HG03457 (cell line): ENCODE data around the gene C1orf21.
"Not testable (repeated sequence)": the region's sequence is repeated elsewhere in the genome, so short reads cannot be mapped to it uniquely, and the experiment has no call there.

Experiments used
- ATAC-seq: cut with Tn5 transposase; IDR thresholded peaks from one replicate; pipeline ENCODE4 v1.9.1; 2021; ENCODE audit warnings: moderate number of reproducible peaks; ENCODE audit not compliant: unreplicated experiment

C1orf21 gene

DNA sequence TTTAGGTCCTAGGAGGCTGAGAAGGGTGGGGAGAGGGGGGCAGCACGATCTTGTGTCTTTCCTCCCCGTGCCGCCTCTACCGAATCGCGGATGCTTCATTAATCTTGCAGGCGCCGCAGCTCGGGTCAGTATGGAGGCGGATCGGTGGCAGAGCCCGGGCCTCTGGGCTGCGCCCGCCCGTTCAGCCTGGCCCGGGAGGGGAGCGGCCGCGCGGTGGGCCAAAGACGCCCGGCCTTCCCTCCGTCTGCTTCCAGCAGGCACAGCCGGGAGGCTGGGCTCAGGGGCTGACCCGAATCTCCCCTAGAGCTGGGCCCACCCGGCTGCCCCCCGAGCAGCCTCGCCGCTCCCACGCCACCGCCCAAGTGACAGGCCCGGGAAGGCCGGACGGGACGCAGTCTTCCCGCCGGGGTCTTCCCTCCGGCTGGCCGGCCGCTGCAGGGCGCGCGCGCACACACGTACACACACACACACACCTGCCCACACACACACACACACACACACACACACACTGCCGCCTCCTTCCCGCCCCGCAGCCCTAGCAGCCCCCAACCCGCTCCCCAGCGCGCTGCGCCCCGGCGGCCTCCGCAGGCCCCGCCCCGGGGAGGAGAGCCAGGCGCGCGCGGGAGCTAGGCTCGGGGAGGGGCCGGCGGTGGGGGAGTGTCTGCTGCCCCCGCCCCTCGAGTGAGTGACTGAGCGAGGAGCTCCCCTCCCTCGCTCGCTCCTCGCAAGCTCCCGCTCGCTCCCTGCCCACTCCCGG lies at the start of gene C1orf21:
C1orf21 (plus strand) TSS at position 718 of the 757 bp plus-strand sequence. CDS start 90,481 bp downstream, outside the sequence.
- no peak for ATAC-seq

DNA sequence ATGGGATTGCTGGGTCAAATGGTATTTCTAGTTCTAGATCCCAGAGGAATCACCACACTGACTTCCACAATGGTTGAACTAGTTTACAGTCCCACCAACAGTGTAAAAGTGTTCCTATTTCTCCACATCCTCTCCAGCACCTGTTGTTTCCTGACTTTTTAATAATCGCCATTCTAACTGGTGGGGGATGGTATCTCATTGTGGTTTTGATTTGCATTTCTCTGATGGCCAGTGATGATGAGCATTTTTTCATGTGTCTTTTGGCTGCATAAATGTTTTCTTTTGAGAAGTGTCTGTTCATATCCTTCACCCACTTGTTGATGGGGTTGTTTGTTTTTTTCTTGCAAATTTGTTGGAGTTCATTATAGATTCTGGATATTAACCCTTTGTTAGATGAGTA lies 49.0 kb upstream of the C1orf21 start:
- ATAC-seq = not testable (repeated sequence)

- ATAC-seq = no peak
Observed at GRCh38 chr1:184340984-184341383, 45.8 kb upstream of the C1orf21 start.

DNA sequence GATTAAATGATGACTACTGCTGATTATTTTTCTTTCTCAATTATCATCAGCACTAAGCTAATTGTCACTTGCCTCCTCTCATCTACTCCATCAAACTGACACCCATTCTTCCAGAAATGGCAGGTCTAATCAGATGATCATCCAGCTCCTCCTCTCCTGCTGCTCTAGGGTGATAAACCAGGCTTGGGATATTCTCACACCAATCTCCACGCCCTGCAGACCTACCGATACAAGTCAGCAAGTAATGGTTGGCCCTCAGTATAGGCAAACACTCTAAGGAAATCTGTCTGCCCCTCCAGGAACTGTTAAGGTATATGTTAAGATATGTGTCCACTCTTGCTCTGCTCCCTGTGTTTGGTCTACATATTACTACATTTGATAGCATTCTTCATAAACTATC lies 36.3 kb upstream of the C1orf21 start:
- ATAC-seq = no peak

- no peak for ATAC-seq
Observed at GRCh38 chr1:184351416-184351975, 35.3 kb upstream of the C1orf21 start.

DNA sequence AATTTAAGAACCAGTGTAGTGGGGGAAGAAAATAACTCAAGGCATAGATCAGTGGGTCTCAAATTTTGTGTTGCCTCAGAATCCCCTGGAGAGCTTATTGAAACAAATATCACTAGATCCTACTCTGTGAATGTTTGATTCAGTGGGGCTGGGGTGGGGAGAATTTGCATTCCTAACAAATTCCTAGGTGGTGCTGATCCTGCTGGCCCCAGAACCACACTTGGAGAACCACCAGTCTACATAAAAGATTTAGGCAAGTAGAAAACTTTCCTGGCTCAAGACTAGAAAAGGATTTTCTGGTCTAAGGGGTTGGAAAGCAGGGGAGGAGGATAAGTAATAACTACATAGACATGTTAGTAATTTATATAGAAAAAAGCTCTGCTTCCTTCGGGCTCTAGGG lies 34.1 kb upstream of the C1orf21 start:
- no peak for ATAC-seq

DNA sequence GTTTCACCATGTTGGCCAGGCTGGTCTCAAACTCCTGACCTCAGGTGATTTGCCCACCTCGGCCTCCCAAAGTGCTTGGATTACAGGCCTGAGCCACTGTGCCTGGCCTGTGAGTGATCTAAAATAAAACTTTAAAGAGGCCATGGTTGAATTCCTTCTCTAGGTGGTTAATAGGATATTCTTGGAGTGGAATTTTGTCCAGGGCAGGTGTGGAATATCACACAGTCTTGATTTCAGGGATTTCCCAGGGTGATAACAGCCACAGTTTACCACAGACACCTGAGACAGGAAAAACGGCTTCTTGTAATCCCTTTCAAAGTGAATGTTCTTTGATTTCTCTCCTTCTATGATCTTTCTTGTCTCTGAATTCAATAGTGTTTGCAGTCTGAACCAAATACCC lies 32.1 kb upstream of the C1orf21 start:
- ATAC-seq = no peak

DNA sequence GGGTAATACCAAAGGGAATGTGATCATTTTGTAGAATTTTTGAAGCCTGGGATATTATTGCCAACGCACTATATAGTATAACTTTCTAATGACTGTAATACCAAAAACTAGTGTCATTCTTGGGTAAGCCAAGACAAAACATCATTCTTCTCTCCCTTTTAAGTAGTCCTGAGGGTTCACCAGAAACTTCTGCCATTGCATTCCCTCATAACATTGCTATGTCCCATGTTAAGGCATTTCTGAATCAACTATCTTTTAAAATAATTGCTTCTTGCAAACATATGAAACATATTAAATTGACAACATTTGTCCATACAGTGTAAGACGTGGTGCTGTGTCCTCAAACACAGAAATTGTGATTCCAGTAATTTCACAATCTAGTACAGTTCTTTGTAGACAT lies 29.9 kb upstream of the C1orf21 start:
- ATAC-seq = no peak

DNA sequence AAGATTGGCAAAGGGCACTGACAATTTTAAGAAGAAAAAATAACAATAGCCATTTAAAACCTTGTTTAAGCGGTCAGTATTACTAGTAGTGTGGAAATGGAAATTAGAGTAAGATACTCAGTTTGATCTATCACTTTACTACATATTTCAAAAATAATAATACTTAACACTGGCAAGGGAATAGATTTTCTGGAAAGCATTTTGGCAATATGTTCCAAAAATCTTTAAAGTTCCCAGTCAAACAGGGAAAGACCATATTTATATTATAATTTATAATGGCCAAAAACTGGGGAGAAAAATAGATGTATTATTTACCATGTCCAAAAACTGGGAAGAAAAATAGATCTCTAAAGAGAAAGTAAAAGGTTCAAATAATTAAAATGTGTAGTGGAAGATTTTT lies 28.6 kb upstream of the C1orf21 start:
- no peak for ATAC-seq

DNA sequence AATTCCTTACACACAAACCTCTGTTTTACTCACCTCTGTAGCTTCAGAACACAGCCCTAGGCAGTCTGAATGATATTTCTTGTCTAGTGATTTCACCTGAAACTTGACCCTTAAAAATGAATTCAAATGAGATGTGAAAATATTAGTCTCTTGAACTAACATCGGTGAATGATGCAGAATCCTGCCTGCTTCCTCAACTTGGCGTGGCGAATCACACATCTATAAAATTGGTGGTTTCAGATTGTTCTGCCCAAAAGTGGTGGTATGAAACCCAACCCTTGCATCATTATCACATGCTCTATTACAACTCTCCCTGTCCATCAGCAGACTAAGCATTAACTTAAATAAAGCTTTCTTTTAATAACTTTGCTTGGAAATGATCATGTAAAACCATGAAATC lies 26.9 kb upstream of the C1orf21 start:
- ATAC-seq = no peak

- no peak for ATAC-seq
Observed at GRCh38 chr1:184362876-184363275, 24.0 kb upstream of the C1orf21 start.

DNA sequence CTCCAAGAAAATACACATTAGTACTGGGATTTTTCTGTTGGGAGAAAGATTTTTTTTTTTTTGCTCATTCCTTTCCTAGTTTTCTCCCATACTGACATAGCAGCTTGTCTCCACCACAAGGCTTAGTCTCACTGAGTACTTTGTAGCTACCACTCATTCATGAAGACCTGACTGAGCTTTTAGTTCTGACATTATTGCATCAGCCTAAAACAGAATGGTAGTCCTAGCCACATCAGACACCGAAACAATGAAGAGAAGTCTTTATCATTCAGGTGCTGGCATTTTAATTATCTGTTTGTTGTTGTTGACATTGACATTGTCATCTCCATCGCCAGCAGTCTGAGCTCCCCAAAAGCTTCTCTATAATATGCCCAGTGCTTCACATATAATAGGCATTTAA lies 21.1 kb upstream of the C1orf21 start:
- ATAC-seq = no peak

DNA sequence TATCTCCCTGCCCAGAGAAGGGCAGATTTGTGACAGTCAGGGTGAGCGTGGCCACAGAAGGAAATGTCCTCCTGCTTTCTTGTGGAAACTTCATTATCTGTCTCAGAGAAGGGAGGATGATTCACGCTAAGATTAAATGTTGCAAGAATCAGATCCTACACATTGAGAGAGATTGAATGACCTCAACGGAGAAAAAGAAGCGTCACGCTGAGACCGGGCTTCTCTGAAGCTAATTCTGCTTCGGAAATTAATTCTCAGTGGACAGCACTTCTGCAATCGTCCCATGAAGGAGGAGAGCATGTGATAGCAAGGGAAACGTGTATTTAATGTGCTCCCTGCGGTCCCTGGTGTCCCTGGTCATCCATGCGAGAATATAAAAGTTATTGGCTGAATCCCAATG lies 19.8 kb upstream of the C1orf21 start:
- no peak for ATAC-seq

DNA sequence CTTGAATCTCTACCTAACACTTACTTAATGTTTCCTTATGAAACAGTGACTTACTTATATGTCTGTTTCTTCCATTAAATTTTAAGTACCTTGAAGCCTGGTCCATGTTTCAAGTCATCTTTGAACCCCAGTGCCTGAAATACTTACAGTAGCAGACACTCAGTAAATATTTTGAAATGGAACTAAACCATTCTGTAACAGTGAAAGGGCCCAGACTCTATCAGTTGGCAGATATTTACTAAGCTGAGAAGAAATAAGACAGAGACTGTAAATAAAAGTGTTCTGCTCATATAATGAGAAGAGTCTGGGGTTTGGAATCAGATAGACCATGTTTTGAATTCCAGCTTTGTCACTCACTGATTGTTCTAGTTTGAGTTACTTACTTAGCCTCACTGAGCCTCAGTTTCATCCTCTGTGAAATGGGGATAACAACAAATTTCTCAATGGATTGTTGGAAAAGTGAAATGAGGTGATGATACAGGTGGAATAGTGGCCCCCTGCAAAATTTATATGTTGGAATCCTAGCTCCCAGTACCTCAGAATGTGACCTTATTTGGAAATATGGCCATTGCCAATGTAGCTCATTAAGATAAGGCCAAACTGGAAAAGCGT lies 19.3 kb upstream of the C1orf21 start:
- ATAC-seq = no peak

DNA sequence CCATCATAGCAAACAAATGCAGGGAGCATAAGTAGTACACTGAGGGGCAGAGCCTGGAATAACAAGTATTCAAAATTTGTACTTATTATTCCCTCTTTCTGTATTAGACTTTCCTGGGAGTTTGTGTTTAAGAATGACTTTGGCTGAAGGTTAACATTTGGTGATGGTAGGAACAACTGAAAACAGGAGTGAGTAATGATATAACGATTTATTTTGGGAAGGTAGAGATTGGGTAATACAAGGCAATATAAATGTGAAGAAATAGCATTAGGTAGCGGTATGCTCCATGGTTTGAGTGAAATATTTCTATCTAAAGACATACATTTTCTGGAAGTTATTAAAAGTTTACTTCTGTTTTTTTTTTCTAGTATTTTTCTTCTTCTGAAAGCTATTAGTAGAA lies 18.5 kb upstream of the C1orf21 start:
- ATAC-seq = no peak

DNA sequence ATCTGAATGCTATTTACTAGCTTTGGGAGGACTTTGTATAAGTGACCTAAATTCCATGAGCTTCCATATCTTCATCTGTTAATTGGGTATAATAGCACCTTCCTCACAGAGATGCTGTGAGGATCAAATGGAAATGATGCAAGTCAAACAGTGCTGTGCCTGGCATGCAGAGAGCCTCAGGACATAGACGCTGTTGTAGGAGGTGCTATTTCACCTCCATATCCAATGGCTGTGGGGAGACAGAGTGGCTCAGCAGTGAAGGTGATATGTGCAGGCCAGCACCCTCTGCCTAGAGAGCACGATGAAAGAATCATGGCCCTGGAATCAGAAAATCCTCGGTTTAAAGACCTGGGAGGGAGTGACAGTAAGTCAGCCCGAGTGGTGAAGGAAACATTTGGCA lies 16.0 kb upstream of the C1orf21 start:
- ATAC-seq = no peak

- ATAC-seq = no peak
Observed at GRCh38 chr1:184373155-184373554, 13.7 kb upstream of the C1orf21 start.

DNA sequence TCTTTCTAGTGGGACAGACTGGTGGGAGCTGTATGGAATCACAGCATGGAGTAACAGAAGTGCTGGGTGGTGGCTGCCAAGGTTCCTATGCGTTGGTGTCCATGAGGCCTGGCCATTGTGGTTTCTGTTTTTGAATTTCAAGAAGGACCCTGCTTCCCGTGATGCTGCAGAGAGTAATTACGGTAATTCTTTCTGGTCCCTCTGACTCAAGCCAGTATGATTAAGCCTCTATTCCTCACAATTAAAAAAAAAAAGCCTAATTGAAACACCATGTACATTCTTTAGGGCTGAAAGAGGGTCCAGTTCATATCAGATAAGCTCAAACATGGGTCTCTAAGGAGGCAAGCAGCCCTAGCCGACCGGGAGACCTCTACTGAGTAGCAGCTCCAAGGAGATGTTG lies 10.5 kb upstream of the C1orf21 start:
- no peak for ATAC-seq

GRCh38 chr1:184379111-184379752 lies 7.6 kb upstream of the C1orf21 start:
- ATAC-seq = no peak

DNA sequence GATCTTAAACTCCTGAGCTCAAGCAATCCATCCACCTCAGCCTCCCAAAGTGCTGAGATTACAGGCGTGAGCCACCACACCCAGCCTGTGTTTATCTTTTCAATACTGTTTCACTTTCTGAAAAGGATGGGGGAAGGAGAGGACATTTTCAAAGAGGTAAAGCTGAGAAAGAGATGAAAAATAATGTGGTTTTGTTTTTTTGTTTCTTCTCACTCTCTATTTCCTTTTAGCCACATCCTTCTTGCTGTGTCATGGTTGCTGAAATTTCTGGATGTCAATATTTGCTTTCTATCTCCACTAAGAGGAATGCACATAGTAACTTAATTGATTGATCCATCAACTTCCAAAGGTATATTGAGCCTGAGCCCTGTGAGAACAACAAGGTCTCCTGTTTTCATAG lies 6.4 kb upstream of the C1orf21 start:
- no peak for ATAC-seq

DNA sequence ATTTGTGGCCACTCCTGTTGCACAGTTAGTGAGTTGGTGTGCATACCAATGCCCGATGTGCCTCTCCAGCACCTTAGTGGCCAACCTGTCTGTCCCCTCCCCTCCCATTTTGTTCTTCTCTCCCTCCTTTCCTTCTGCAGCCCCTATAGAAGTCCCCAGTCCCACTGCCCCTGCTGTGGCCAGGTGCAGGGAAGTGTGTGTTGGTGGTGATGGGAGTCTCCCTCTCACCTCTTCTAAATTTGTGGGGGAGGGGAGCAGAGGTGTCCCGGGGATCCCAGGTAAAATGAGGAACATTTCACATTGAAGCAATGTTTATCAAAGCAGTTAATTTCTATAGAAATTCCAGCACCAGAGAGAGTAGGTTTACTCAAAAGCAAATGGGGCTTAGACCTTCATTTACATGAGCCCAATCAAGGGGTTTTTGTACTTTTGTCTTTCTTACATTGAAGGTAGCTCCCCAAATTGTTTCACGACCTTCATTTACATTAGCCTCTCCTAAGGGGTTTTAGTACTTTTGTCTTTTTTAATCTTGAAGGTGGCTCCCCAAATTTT lies 3.0 kb upstream of the C1orf21 start:
- no peak for ATAC-seq

GRCh38 chr1:184385865-184386311 lies 941 bp upstream of the C1orf21 start:
- ATAC-seq = no peak
